ENCODE measurements around the gene ESPN. TPM values are rescaled to one million over a fixed set of nuclear protein-coding genes. Genes with fewer than 3 reads are reported as not detected.

The ESPN gene
- total and polyA plus RNA-seq, 2 of the 8 experiments (the other 6 are each of a cell fraction or from before 2014, with no cell fraction given), result 5.2 to 16.3 TPM

DNA sequence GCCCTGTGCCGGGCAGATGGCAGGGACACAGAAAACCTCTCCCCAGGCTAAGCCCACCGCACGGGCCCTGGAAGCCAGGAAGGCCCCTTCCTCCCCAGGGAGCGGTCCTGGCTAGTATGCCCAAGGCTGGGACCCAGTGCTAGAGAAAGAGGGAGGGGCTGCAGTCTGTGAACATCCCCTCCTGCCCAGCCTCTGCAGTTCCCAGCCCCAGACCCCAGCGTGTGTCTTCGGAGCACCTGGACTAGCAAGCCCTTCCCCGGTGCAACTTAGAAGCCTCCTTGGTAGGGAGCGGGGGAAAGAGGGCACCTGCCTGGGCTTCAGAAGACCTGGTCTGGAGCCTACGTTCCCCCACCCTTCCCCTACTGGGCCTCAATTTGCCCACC is 64.8 kb downstream of the ESPN start:
- Histone ChIP-seq H3K14ac (ENCODE audit: insufficient read length) (no peak overlapping the region), H3K4me2 (ENCODE audit: insufficient read depth in 1 of 2, low read depth in 2 of 2, low read length in 2 of 2) (no peak overlapping the region; a peak in 1 of 4 replicates), H2BK120ac (replicated peaks; ENCODE audit: low read depth, low read length) (no peak overlapping the region), H3K18ac (ENCODE audit: extremely low read depth, low read length) (no peak overlapping the region), H3K23ac (ENCODE audit: insufficient read length) (no peak overlapping the region), H3K9me3 (ENCODE audit: insufficient read depth in 2 of 2, low read depth in 1 of 2, low read length in 1 of 2) (no peaks in the 10 kb centered on the region), H3K23me2 (ENCODE audit: low read depth, low read length) (peaks cover 13% of the 10 kb centered on the region; the same call in 1 of the 2 replicates), H3K79me2 (ENCODE audit: control insufficient read depth in 1 of 2, insufficient read depth in 2 of 2, low read length in 2 of 2) (no peaks in the 10 kb centered on the region), H3K79me1 (ENCODE audit: low read depth, low read length) (peaks cover 2% of the 10 kb centered on the region; the same call in 1 of the 2 replicates), H3K27me3 (replicated peaks in 1 of 4; ENCODE audit: control insufficient read depth in 3 of 4, extremely low read depth in 1 of 4, insufficient read depth in 3 of 4, low read length in 3 of 4) (peaks cover 0 to 2% (median 0%) of the 10 kb centered on the region in 4 experiments; a peak in 3 of 7 replicates), H2AK5ac (ENCODE audit: low read depth, low read length) (no peak overlapping the region; the same call in 1 of the 2 replicates), H3K27ac (ENCODE audit: low read depth, low read length) (no peak overlapping the region), H3K4me1 (replicated peaks in 1 of 4; ENCODE audit: control insufficient read depth in 3 of 4, insufficient read depth in 4 of 4, low read length in 3 of 4) (peaks cover 0 to 25% (median 16%) of the 10 kb centered on the region in 4 experiments; a peak in 6 of 7 replicates), H3K36me3 (ENCODE audit: control insufficient read depth in 2 of 4, insufficient read depth in 4 of 4, low read length in 3 of 4) (no peaks in the 10 kb centered on the region), H2BK12ac (ENCODE audit: low read depth, low read length) (no peak overlapping the region), H2BK20ac (ENCODE audit: low read length) (no peak overlapping the region), H3K9ac (replicated peaks in 1 of 4; ENCODE audit: extremely low read depth in 1 of 4, low read depth in 3 of 4, low read length in 3 of 4) (no peak overlapping the region), H2BK5ac (ENCODE audit: low read depth, low read length) (no peak overlapping the region), H4K8ac (ENCODE audit: extremely low read depth, insufficient read depth, low read length) (no peak overlapping the region), H2AFZ (ENCODE audit: low read length) (no peak overlapping the region), H4K91ac (replicated peaks; ENCODE audit: insufficient read length, low read length) (no peak overlapping the region), H4K20me1 (replicated peaks in 1 of 2; ENCODE audit: control insufficient read depth in 1 of 2, insufficient read depth in 2 of 2, low read length in 2 of 2) (peaks cover 2 to 3% of the 10 kb centered on the region in 2 experiments), H3K4me3 (ENCODE audit: extremely low read depth in 1 of 4, insufficient read depth in 2 of 4, low read depth in 3 of 4, low read length in 4 of 4) (no peak overlapping the region), H2BK15ac (ENCODE audit: low read length) (peak overlapping the region; percentile 72; the same call in 1 of the 2 replicates), H4K5ac (ENCODE audit: insufficient read length, low read depth, low read length) (no peak overlapping the region), H3K56ac (replicated peaks; ENCODE audit: insufficient read length, low read depth, low read length) (no peak overlapping the region), H3K4ac (replicated peaks; ENCODE audit: insufficient read length, low read depth, low read length) (no peak overlapping the region)
- FAIRE-seq (no peak), DNase-seq (ENCODE audit: low read depth in 1 of 2, low spot score in 2 of 2) (no peak)
- CTCF ChIA-PET (ENCODE audit: partially characterized antibody), result interaction anchor here (0.6 to 12.0 kb wide), 15 partner anchors 9 to 242 kb away, joined by 3 to 168 read pairs (median 10); no protein-coding TSS in a partner anchor
- 84% methylated on average over 9 of the region's 9 CpGs; no CpG with 5 or more reads in 1 of the 2 experiments for WGBS, 2 experiments (ENCODE audit: extremely low coverage in 1 of 2, insufficient coverage in 1 of 2, insufficient read length in 1 of 2, insufficient replicate concordance in 2 of 2, low coverage in 1 of 2, low lambda C conversion rate in 2 of 2, missing lambda C conversion rate in 1 of 2)
- POLR2A ChIA-PET (ENCODE audit: partially characterized antibody), result interaction anchor here (1.1 to 1.3 kb wide), 3 partner anchors 23 to 243 kb away, joined by 3 read pairs; no protein-coding TSS in a partner anchor
- no peak for TF ChIP-seq GABPA (IDR thresholded peaks at IDR 0.05; ENCODE audit: borderline replicate concordance, insufficient read depth, low read length)
- TF ChIP-seq CBX8 (IDR thresholded peaks at IDR 0.05; ENCODE audit: borderline replicate concordance, low read depth, low read length), result no peak
- TF ChIP-seq BACH1 (IDR thresholded peaks at IDR 0.05; ENCODE audit: low read length), result no peak
- no peak for TF ChIP-seq JUN (IDR thresholded peaks at IDR 0.05; ENCODE audit: low read depth, low read length)
- TF ChIP-seq YY1 (IDR thresholded peaks at IDR 0.05; ENCODE audit: low read depth, low read length), result no peak
- TF ChIP-seq NRF1 (IDR thresholded peaks at IDR 0.05; ENCODE audit: low read depth, low read length), result no peak
- no peak for TF ChIP-seq SIX5 (IDR thresholded peaks at IDR 0.05; ENCODE audit: low read depth, low read length)
- no peak for TF ChIP-seq ASH2L (IDR thresholded peaks at IDR 0.05; ENCODE audit: low read length)
- TF ChIP-seq CEBPB (IDR thresholded peaks at IDR 0.05; ENCODE audit: low read depth, low read length), result no peak

Data from H1 (cell line).